Stimulated activated CD8-positive, alpha-beta memory T cell treated with anti-CD3 and anti-CD28 coated beads, Interleukin-4, amount 100 ng/mL, for 4 hours (primary cell): ENCODE results near the gene NOC4L.
"Not testable (repeated sequence)": the region's sequence is repeated elsewhere in the genome, so short reads cannot be mapped to it uniquely, and the experiment has no call there.

Source experiments
- DNase-seq, 2 donors: peaks; one replicate each; pipeline ENCODE4 v3.0.0-alpha.2; 2020; ENCODE audit warnings: low read depth in 2 of 2, low spot score in 1 of 2

NOC4L gene

GRCh38 chr12:132142679-132143335 is 1.4 kb upstream of the NOC4L start:
- no peak for DNase-seq

GRCh38 chr12:132143336-132144071 is 753 bp upstream of the NOC4L start:
- no peak for DNase-seq

GRCh38 chr12:132144810-132145168 is 532 bp downstream of the NOC4L start:
- DNase-seq, result no peak

GRCh38 chr12:132145334-132145733 is 1.1 kb downstream of the NOC4L start:
- DNase-seq, result no peak

- DNase-seq, result no peak
These were observed 1.8 kb downstream of the NOC4L start for GRCh38 chr12:132146098-132146497.

- no peak for DNase-seq
These were observed 2.6 kb downstream of the NOC4L start for GRCh38 chr12:132146772-132147422.

- DNase-seq, result no peak
These were observed 3.4 kb downstream of the NOC4L start for GRCh38 chr12:132147423-132148367.

GRCh38 chr12:132148368-132149045 is 4.2 kb downstream of the NOC4L start:
- no peak for DNase-seq

GRCh38 chr12:132149526-132149925 is 5.3 kb downstream of the NOC4L start:
- not testable (repeated sequence) for DNase-seq

- DNase-seq, result no peak
These were observed 6.5 kb downstream of the NOC4L start for GRCh38 chr12:132150780-132151144.

- no peak for DNase-seq
These were observed 7.0 kb downstream of the NOC4L start for GRCh38 chr12:132151145-132151765.

- no peak for DNase-seq
These were observed 7.6 kb downstream of the NOC4L start for GRCh38 chr12:132151766-132152410.

- DNase-seq, result no peak
These were observed 8.2 kb downstream of the NOC4L start for GRCh38 chr12:132152411-132152821.

GRCh38 chr12:132152953-132153352 is 8.7 kb downstream of the NOC4L start:
- DNase-seq, result no peak

- DNase-seq, result peak in 1 of 2 donors; percentile 32
These were observed 9.5 kb downstream of the NOC4L start for GRCh38 chr12:132153501-132154340.

- no peak for DNase-seq
These were observed 10.1 kb downstream of the NOC4L start for GRCh38 chr12:132154341-132154761.

- DNase-seq, result no peak
These were observed 10.9 kb downstream of the NOC4L start for GRCh38 chr12:132154941-132155770.
